Panc1 (cell line): Measurements from ENCODE around the gene GJB2. TPM values are rescaled to one million over a fixed set of nuclear protein-coding genes. Genes with fewer than 3 reads are reported as not detected.

Experiments
- ATAC-seq: fragments of 200-7000 bp; cut with Tn5 transposase; 2 replicates; pipeline ENCODE4 v1.9.1; 2020; ENCODE audit warnings: mild to moderate bottlenecking, moderate library complexity
- BruUV-seq: library from RNA; stranded (reverse); fragments of 400-500 nt; replicated peaks from 2 replicates; lab custom pipeline; 2021; lab: Mats Ljungman, UMichigan
- CTCF ChIA-PET: fragments of 300-600 bp; sonication (Branson Sonifier 250); formaldehyde crosslinking; loops from one replicate; lab custom pipeline; 2022; ENCODE audit warnings: antibody characterized with exemption; lab: Charles Lee
- POLR2A ChIA-PET: fragments of 300-600 bp; sonication (Branson Sonifier 250); formaldehyde crosslinking; loops from one replicate; lab custom pipeline; 2022; ENCODE audit warnings: antibody characterized with exemption; lab: Charles Lee
- DNase-seq: peaks from one replicate; pipeline ENCODE4 v3.0.0-alpha.2; 2010; ENCODE audit warnings: low read depth, low spot score
- H3K27ac ChIP-seq: 2 replicates; pipeline ENCODE4 v1.5.1; 2011; ENCODE audit warnings: mild to moderate bottlenecking, low read length, inconsistent platforms
- H3K27me3 ChIP-seq: fragments of 200-500 bp; sonication (Bioruptor generic); 2 replicates; pipeline ENCODE4 v1.6.0; 2014; ENCODE audit warnings: low read length, inconsistent platforms; ENCODE audit not compliant: control insufficient read depth, insufficient read depth
- H3K36me3 ChIP-seq: fragments of 200-500 bp; sonication (Bioruptor generic); 2 replicates; pipeline ENCODE4 v1.5.1; 2014; ENCODE audit warnings: inconsistent platforms, mild to moderate bottlenecking, low read length, moderate library complexity; ENCODE audit not compliant: control insufficient read depth, insufficient read depth
- H3K4me1 ChIP-seq: 2 replicates; pipeline ENCODE4 v1.5.1; 2011; ENCODE audit warnings: inconsistent platforms, mild to moderate bottlenecking, low read length, moderate library complexity; ENCODE audit not compliant: control insufficient read depth, insufficient read depth
- H3K4me3 ChIP-seq, 2 experiments: 2 replicates each; pipeline ENCODE4 v1.5.1; 2011 to 2012; ENCODE audit warnings: low read depth in 2 of 2, low read length in 2 of 2, mild to moderate bottlenecking in 2 of 2, inconsistent platforms in 1 of 2, moderate library complexity in 1 of 2
- H3K9me3 ChIP-seq: fragments of 200-500 bp; sonication (Bioruptor generic); 2 replicates; pipeline ENCODE4 v1.5.1; 2014; ENCODE audit warnings: low read depth, mild to moderate bottlenecking, inconsistent platforms, low read length, moderate library complexity; ENCODE audit not compliant: control insufficient read depth, insufficient read depth
- POLR2AphosphoS5 ChIP-seq: IDR thresholded peaks from 2 replicates; pipeline ENCODE4 v1.6.1; 2012; ENCODE audit warnings: mild to moderate bottlenecking, low read depth, low read length, moderate library complexity
- SIN3A ChIP-seq: IDR thresholded peaks from 2 replicates; pipeline ENCODE4 v1.6.1; 2012; ENCODE audit warnings: low read depth, mild to moderate bottlenecking, low read length, moderate library complexity, borderline replicate concordance; ENCODE audit not compliant: insufficient read depth
- TCF7L2 ChIP-seq: IDR thresholded peaks from 2 replicates; pipeline ENCODE4 v1.6.1; 2011; ENCODE audit warnings: mild to moderate bottlenecking, low read depth, low read length, inconsistent platforms
- in situ Hi-C: cut with HindIII; loops from 2 replicates; pipeline ENCODE4 v1.10.0; 2016; ENCODE audit warnings: low sequenced_read_pairs, low pct_unique_long_range_greater_than_20kb
- intact Hi-C: fragments of 100-400 bp; cut with micrococcal nuclease; formaldehyde crosslinking; loops from one replicate; pipeline ENCODE4 v1.10.0; 2022; ENCODE audit not compliant: unreplicated experiment
- total RNA-seq: library from RNA; stranded (reverse); gene quantifications from one replicate; pipeline ENCODE4 v1.2.1, GENCODE V29; 2021; ENCODE audit not compliant: unreplicated experiment
- TF ChIP-seq, protein P1 (sequence below): fragments of 450-650 bp; IDR thresholded peaks from 2 replicates; pipeline ENCODE4 v1.5.1; 2017; ENCODE audit warnings: mild to moderate bottlenecking
- TF ChIP-seq, protein P2 (sequence below), 2 experiments: IDR thresholded peaks; 2 replicates each; pipeline ENCODE4 v1.6.1; 2011 to 2012; ENCODE audit warnings: low read depth in 2 of 2, control low read depth in 1 of 2, low read length in 1 of 2, mild to moderate bottlenecking in 1 of 2, moderate library complexity in 1 of 2; ENCODE audit not compliant: insufficient read depth in 1 of 2

GJB2 gene
- total RNA-seq, 1 experiment from 2014 or later = 54.2 TPM

GRCh38 chr13:20190481-20191310, 2.0 kb downstream of the GJB2 start:
- Histone ChIP-seq H3K36me3 (no peaks in the 10 kb centered on the region; the same call in 1 of the 2 replicates), H3K9me3 (no peaks in the 10 kb centered on the region), H3K27ac (no peak overlapping the region), H3K4me1 (no peaks in the 10 kb centered on the region; the same call in 1 of the 2 replicates), H3K4me3 (peak overlapping the region in 1 of 2 experiments; percentile 66; a peak in 2 of 4 replicates), H3K27me3 (no peaks in the 10 kb centered on the region; the same call in 1 of the 2 replicates)
- in situ Hi-C loops = no loop called here
- CTCF ChIA-PET = no interaction called here
- ATAC-seq = no peak
- intact Hi-C loops = no loop called here
- no peak for DNase-seq
- TF ChIP-seq, protein P1, sequence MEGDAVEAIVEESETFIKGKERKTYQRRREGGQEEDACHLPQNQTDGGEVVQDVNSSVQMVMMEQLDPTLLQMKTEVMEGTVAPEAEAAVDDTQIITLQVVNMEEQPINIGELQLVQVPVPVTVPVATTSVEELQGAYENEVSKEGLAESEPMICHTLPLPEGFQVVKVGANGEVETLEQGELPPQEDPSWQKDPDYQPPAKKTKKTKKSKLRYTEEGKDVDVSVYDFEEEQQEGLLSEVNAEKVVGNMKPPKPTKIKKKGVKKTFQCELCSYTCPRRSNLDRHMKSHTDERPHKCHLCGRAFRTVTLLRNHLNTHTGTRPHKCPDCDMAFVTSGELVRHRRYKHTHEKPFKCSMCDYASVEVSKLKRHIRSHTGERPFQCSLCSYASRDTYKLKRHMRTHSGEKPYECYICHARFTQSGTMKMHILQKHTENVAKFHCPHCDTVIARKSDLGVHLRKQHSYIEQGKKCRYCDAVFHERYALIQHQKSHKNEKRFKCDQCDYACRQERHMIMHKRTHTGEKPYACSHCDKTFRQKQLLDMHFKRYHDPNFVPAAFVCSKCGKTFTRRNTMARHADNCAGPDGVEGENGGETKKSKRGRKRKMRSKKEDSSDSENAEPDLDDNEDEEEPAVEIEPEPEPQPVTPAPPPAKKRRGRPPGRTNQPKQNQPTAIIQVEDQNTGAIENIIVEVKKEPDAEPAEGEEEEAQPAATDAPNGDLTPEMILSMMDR = no peak
- no TSS peak for BruUV-seq
- POLR2A ChIA-PET = no interaction called here

DNA sequence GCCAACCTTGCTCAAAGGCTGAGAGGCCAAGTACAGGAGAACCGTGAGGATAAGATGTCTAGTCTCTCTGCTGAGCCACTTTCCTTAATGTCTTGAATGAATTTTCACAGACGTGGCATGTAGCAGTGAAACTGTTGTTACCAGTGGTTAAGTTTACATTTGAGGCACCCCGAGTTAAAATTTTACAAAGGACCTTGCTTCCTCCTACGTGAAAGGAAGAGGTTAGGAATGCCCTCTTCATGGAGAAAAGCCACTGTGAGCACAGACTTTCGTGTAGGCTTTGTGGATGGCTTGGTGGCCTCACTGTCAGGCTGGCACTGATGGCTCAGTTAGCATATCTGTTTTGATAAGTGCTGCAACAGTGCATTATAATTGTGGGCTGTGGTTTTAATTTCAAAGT, 2.7 kb downstream of the GJB2 start:
- Histone ChIP-seq H3K9me3 (no peaks in the 10 kb centered on the region), H3K4me3 (no peak overlapping the region), H3K27ac (no peak overlapping the region), H3K4me1 (no peaks in the 10 kb centered on the region; the same call in 1 of the 2 replicates), H3K27me3 (no peaks in the 10 kb centered on the region; the same call in 1 of the 2 replicates), H3K36me3 (no peaks in the 10 kb centered on the region; the same call in 1 of the 2 replicates)
- intact Hi-C loops (no loop called here), in situ Hi-C loops (no loop called here)
- POLR2A ChIA-PET = no interaction called here
- CTCF ChIA-PET = no interaction called here
- TF ChIP-seq SIN3A (no peak), POLR2AphosphoS5 (no peak), TCF7L2 (no peak)
- TF ChIP-seq, protein P2, sequence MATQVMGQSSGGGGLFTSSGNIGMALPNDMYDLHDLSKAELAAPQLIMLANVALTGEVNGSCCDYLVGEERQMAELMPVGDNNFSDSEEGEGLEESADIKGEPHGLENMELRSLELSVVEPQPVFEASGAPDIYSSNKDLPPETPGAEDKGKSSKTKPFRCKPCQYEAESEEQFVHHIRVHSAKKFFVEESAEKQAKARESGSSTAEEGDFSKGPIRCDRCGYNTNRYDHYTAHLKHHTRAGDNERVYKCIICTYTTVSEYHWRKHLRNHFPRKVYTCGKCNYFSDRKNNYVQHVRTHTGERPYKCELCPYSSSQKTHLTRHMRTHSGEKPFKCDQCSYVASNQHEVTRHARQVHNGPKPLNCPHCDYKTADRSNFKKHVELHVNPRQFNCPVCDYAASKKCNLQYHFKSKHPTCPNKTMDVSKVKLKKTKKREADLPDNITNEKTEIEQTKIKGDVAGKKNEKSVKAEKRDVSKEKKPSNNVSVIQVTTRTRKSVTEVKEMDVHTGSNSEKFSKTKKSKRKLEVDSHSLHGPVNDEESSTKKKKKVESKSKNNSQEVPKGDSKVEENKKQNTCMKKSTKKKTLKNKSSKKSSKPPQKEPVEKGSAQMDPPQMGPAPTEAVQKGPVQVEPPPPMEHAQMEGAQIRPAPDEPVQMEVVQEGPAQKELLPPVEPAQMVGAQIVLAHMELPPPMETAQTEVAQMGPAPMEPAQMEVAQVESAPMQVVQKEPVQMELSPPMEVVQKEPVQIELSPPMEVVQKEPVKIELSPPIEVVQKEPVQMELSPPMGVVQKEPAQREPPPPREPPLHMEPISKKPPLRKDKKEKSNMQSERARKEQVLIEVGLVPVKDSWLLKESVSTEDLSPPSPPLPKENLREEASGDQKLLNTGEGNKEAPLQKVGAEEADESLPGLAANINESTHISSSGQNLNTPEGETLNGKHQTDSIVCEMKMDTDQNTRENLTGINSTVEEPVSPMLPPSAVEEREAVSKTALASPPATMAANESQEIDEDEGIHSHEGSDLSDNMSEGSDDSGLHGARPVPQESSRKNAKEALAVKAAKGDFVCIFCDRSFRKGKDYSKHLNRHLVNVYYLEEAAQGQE (IDR thresholded peaks at IDR 0.05; ENCODE audit: insufficient read depth in 1 of 2, low read depth in 2 of 2, low read length in 1 of 2) = no peak
- TF ChIP-seq, protein P1 = no peak
- no TSS peak for BruUV-seq
- ATAC-seq (no peak), DNase-seq (no peak)
